ENCODE data around the gene GALNT12.

The GALNT12 gene

DNA sequence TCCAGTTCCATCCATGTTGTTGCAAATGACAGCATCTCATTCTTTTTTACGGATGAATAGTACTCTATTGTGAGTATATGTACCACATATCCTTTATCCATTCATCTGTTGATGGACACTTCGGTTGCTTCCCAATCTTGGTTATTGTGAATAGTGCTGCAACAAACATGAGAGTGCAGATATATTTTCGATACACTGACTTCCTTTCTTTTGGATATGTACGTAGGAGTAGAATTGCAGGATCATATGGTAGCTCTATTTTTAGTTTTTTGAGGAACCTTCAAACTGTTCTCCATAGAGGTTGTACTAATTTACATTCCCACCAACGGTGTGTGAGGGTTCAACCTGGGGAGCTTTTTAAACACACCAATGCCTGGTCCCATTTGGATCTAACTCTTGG is 22.3 kb downstream of the GALNT12 start:
- TF ChIP-seq, protein P1, sequence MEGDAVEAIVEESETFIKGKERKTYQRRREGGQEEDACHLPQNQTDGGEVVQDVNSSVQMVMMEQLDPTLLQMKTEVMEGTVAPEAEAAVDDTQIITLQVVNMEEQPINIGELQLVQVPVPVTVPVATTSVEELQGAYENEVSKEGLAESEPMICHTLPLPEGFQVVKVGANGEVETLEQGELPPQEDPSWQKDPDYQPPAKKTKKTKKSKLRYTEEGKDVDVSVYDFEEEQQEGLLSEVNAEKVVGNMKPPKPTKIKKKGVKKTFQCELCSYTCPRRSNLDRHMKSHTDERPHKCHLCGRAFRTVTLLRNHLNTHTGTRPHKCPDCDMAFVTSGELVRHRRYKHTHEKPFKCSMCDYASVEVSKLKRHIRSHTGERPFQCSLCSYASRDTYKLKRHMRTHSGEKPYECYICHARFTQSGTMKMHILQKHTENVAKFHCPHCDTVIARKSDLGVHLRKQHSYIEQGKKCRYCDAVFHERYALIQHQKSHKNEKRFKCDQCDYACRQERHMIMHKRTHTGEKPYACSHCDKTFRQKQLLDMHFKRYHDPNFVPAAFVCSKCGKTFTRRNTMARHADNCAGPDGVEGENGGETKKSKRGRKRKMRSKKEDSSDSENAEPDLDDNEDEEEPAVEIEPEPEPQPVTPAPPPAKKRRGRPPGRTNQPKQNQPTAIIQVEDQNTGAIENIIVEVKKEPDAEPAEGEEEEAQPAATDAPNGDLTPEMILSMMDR (IDR thresholded peaks at IDR 0.05; ENCODE audit: low read depth, low read length, missing control alignments), result no peak
- DNase-seq (ENCODE audit: low read depth), result no peak
- in situ Hi-C loops (cut with HindIII; ENCODE audit: low sequenced_read_pairs), result no loop called here
- no peak overlapping the region for H3K4me3 ChIP-seq (ENCODE audit: low read depth, low read length)

DNA sequence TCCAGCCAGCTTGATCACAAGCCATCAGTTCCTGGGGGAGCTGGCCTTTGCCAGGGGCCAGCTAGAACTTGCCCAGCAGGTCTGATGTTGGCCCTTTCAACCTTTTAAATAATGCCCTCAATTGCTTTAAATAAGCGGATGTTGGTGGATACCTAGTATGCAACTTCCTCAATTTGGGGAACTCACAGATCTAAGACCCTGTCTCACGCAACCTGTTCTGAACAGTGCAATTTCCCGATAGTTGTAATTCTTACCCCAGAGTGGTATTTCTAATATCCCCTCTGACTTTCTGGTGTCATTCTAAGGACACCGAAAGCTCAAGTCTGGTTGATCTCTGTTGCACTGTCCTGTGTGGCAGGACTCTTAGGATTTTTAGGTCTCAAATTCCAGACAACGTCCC is 23.1 kb downstream of the GALNT12 start:
- TF ChIP-seq, protein P1 (IDR thresholded peaks at IDR 0.05; ENCODE audit: low read depth, low read length, missing control alignments), result no peak
- DNase-seq (ENCODE audit: low read depth), result no peak
- in situ Hi-C loops (cut with HindIII; ENCODE audit: low sequenced_read_pairs), result no loop called here

DNA sequence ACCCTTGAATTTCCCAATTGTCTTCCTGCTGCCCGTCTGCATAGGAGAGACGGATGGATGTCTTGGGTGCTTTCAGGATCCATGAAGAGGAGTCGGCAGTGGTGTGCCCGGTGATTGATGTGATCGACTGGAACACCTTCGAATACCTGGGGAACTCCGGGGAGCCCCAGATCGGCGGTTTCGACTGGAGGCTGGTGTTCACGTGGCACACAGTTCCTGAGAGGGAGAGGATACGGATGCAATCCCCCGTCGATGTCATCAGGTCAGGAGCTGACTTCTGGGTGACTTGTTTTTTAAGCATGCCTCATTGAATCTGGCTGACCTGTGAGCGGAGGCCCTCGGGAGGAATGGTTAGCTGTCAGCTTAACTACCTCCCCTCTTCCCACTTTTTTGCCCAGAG is 24.2 kb downstream of the GALNT12 start:
- DNase-seq (ENCODE audit: low read depth), result no peak
- TF ChIP-seq, protein P1 (IDR thresholded peaks at IDR 0.05; ENCODE audit: low read depth, low read length, missing control alignments), result no peak
- no peak overlapping the region for H3K4me3 ChIP-seq (ENCODE audit: low read depth, low read length)
- in situ Hi-C loops (cut with HindIII; ENCODE audit: low sequenced_read_pairs), result no loop called here

More for the DNA sequence above, 23.1 kb downstream of the GALNT12 start:
- no peak overlapping the region for H3K4me3 ChIP-seq (ENCODE audit: low read depth, low read length)

DNA sequence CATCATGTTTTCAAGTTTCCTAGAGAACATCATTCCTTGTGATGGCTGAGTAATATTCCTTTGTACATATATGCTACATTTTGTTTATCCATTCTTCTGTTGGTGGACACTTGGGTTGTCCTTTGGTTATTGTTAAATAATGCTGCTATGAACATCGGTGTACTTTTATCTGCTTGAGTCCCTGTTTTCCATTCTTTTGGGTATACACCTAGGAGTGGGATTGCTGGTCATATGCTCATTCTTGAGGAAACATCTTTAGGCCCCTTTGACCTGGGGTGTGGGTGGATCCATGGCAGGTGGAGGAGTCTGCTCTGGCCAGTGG is 25.3 kb downstream of the GALNT12 start:
- in situ Hi-C loops (cut with HindIII; ENCODE audit: low sequenced_read_pairs), result no loop called here
- TF ChIP-seq, protein P1 (IDR thresholded peaks at IDR 0.05; ENCODE audit: low read depth, low read length, missing control alignments), result no peak
- H3K4me3 ChIP-seq (ENCODE audit: low read depth, low read length), result no peak overlapping the region
- DNase-seq (ENCODE audit: low read depth), result no peak

DNA sequence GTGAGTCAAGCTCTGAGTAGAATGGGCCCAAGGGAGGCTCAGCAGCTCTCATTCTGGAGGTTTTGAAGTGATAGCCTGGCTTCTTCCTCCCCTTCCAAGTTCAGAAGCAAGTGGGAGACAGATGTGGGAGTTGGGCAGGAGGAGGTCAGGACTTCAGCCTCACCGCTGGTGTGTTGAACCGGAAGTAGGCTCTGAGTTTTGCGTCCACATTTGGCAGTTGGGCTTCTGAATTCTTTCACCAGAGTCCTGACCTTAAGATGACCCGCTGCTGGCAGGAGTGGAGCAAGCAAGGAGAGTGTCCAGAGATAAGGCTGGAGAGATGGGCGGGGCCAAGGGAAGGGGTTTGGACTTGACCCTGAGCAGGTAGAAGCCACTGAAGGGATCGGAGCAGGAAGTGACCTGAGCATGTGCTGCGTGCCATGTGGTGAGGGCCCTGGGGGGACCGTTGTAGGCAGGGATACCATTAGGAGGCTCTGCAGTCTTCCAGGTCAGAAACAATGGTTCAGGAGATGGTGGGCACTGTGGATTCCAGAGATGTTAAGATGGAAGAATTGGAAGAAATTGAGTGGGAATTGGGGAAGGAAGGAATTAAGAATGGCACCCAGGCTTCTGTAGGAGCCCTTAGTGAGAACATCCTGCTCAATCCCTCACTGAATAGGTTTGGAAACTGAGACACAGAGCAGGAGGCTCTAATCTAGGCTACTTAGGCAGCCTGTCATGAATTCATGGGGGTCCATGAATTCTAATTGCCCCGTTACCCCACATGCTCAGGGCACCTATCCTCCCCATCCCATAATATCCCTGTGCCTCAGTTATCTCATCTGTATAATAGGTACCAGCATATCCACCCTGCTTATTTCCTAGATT is 25.9 kb downstream of the GALNT12 start:
- DNase-seq (ENCODE audit: low read depth), result no peak
- in situ Hi-C loops (cut with HindIII; ENCODE audit: low sequenced_read_pairs), result no loop called here
- TF ChIP-seq, protein P1 (IDR thresholded peaks at IDR 0.05; ENCODE audit: low read depth, low read length, missing control alignments), result no peak
- H3K4me3 ChIP-seq (ENCODE audit: low read depth, low read length), result no peak overlapping the region

DNA sequence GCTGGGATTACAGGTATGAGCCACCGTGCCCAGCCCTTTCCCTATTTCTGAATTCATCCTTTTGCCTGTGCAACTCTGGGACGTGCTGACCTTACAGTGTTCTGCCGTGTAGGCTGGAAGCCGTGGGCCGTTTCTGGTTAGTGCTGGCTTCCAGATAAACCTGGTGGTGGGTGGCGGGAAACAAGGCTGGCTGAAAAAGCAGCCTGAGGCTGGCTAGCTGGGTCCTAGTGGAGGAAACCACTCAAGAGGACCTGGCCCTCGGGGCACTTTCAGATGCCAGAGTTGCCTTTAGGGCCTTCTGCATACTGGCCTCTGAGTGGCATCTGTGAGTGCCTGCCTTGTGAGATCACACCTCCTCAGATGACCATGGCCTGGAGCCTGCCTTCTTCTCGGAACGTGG is 26.9 kb downstream of the GALNT12 start:
- no peak overlapping the region for H3K4me3 ChIP-seq (ENCODE audit: low read depth, low read length)
- DNase-seq (ENCODE audit: low read depth), result no peak
- TF ChIP-seq, protein P1 (IDR thresholded peaks at IDR 0.05; ENCODE audit: low read depth, low read length, missing control alignments), result no peak
- in situ Hi-C loops (cut with HindIII; ENCODE audit: low sequenced_read_pairs), result no loop called here
